SU-DHL-6 (cell line): ENCODE measurements around the gene PPFIBP2.

Experiments used
- H2AFZ ChIP-seq: fragments of 200-600 bp; sonication (generic); 2 replicates; pipeline ENCODE4 v1.6.1; 2014; ENCODE audit warnings: low read depth, mild to moderate bottlenecking, moderate library complexity, mixed read lengths, antibody characterized with exemption, low read length; ENCODE audit not compliant: severe bottlenecking
- H3F3A ChIP-seq: fragments of 200-600 bp; shearing (Covaris generic); 2 replicates; pipeline ENCODE4 v1.6.0; 2016; ENCODE audit warnings: antibody characterized with exemption, mild to moderate bottlenecking; ENCODE audit not compliant: insufficient read depth
- H3K27ac ChIP-seq: fragments of 200-600 bp; sonication (generic); 2 replicates; pipeline ENCODE4 v1.5.1; 2016; ENCODE audit warnings: low read depth, mild to moderate bottlenecking, low read length, moderate library complexity, mixed read lengths
- H3K27me3 ChIP-seq: fragments of 200-600 bp; sonication (generic), shearing (Covaris generic); 2 replicates; pipeline ENCODE4 v1.6.0; 2014; ENCODE audit warnings: mild to moderate bottlenecking, low read length
- H3K36me3 ChIP-seq: fragments of 200-600 bp; sonication (generic); 2 replicates; pipeline ENCODE4 v1.6.1; 2014; ENCODE audit warnings: mild to moderate bottlenecking, low read length, mixed read lengths
- H3K4me2 ChIP-seq: fragments of 300-600, 200-600 bp; shearing (Covaris generic), sonication (generic); 2 replicates; pipeline ENCODE4 v1.6.0; 2014; ENCODE audit warnings: low read length, low read depth, mild to moderate bottlenecking; ENCODE audit not compliant: poor library complexity, severe bottlenecking
- H3K4me3 ChIP-seq: fragments of 200-600 bp; sonication (generic); 2 replicates; pipeline ENCODE4 v1.5.1; 2014; ENCODE audit warnings: antibody characterized with exemption, low read length, mild to moderate bottlenecking, mixed read lengths; ENCODE audit not compliant: insufficient read depth, poor library complexity, severe bottlenecking
- H3K79me2 ChIP-seq: fragments of 200-600 bp; sonication (generic); 2 replicates; pipeline ENCODE4 v1.6.1; 2014; ENCODE audit warnings: mild to moderate bottlenecking, low read length, moderate library complexity; ENCODE audit not compliant: insufficient read depth
- H3K9ac ChIP-seq: fragments of 200-600 bp; sonication (generic); 2 replicates; pipeline ENCODE4 v1.7.0; 2014; ENCODE audit warnings: mild to moderate bottlenecking, low read length
- H3K9me2 ChIP-seq: fragments of 200-600 bp; sonication (generic); replicated peaks from 2 replicates; pipeline ENCODE4 v1.6.1; 2014; ENCODE audit warnings: low read length; ENCODE audit not compliant: insufficient read depth
- H3K9me3 ChIP-seq: fragments of 200-600 bp; sonication (generic); 2 replicates; pipeline ENCODE4 v1.6.1; 2014; ENCODE audit warnings: low read length, mixed read lengths; ENCODE audit not compliant: insufficient read depth
- H4K20me1 ChIP-seq: fragments of 200-600 bp; sonication (generic); 2 replicates; pipeline ENCODE4 v1.6.1; 2014; ENCODE audit warnings: low read depth, mild to moderate bottlenecking, antibody characterized with exemption, low read length, moderate library complexity, mixed read lengths
- CTCF ChIP-seq: fragments of 200-600 bp; sonication (generic); IDR thresholded peaks from one replicate; pipeline ENCODE4 v1.5.1; 2017; ENCODE audit warnings: antibody characterized with exemption, mild to moderate bottlenecking, low read length, moderate library complexity; ENCODE audit not compliant: insufficient read depth, poor library complexity, severe bottlenecking
- EZH2phosphoT487 ChIP-seq: fragments of 200-600 bp; sonication (generic), shearing (Covaris generic); conservative IDR thresholded peaks from 2 replicates; pipeline ENCODE4 v1.6.1; 2018; ENCODE audit warnings: mild to moderate bottlenecking, antibody characterized with exemption, low read length, moderate library complexity, mixed read lengths

Gene PPFIBP2

GRCh38 chr11:7637447-7638157 is 123.8 kb downstream of the PPFIBP2 start:
- H3K4me2 ChIP-seq, result no peak overlapping the region
- H2AFZ ChIP-seq, result no peak overlapping the region

DNA sequence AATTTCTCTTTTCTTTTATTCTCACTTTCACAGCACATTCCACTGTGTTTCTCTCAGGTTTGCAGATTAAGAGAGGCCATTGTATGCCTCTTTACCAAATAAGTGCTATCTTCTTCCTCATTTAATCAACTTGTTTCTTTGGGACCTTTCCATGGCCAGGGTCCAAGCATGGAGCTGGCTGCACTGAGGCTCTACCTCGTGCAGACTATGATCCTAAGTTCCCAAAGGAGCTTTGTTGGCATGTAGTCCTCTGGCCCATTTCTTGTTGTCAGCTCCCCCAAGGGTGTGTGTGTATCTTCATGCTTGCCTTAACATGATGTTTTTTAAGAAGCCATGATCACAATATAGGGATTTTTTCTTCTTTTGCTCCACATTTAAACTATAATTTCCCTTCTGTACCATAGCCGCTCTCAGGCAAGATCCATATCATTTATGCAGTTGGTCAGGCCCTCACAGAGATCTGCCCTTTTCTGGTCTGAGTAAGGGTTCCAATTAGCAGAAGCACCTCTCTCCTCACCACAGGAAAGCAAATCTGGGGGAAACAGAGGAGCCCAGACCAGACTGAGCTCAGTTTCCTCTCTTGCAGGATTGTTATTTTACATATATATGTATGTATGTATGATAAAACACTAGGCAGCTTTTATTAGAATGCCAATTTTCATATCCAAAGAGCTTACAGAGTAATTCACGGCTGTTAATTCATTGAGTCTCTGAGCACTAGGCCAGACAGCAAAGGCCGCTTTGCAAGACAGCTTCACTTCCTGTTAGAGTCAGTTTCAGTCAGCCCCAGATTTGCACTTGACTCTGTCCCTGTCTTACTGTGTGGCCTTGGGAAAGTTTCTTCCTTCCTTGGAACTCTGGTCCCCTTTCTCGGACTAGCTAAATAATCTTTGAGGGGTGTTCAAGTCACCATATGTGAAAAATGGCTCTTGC is 125.2 kb downstream of the PPFIBP2 start:
- no peak overlapping the region for H3K4me2 ChIP-seq
- no peaks in the 10 kb centered on the region for H3K9me2 ChIP-seq
- no peaks in the 10 kb centered on the region for H3F3A ChIP-seq
- no peaks in the 10 kb centered on the region for H4K20me1 ChIP-seq
- H3K9me3 ChIP-seq, result no peaks in the 10 kb centered on the region
- H3K36me3 ChIP-seq, result no peaks in the 10 kb centered on the region
- no peak overlapping the region for H3K4me3 ChIP-seq
- no peak overlapping the region for H2AFZ ChIP-seq
- H3K9ac ChIP-seq, result no peak overlapping the region
- no peak overlapping the region for H3K27ac ChIP-seq
- H3K79me2 ChIP-seq, result no peaks in the 10 kb centered on the region
- H3K27me3 ChIP-seq, result no peaks in the 10 kb centered on the region
- TF ChIP-seq EZH2phosphoT487 (no peak), CTCF (no peak)

More at GRCh38 chr11:7637447-7638157, 123.8 kb downstream of the PPFIBP2 start:
- Histone ChIP-seq H3K9ac (no peak overlapping the region), H3K4me3 (no peak overlapping the region), H3K36me3 (no peaks in the 10 kb centered on the region), H3K9me3 (no peaks in the 10 kb centered on the region), H4K20me1 (no peaks in the 10 kb centered on the region), H3F3A (no peaks in the 10 kb centered on the region), H3K79me2 (no peaks in the 10 kb centered on the region), H3K27me3 (no peaks in the 10 kb centered on the region), H3K27ac (no peak overlapping the region), H3K9me2 (no peaks in the 10 kb centered on the region)
- TF ChIP-seq CTCF, result no peak
- no peak for TF ChIP-seq EZH2phosphoT487

DNA sequence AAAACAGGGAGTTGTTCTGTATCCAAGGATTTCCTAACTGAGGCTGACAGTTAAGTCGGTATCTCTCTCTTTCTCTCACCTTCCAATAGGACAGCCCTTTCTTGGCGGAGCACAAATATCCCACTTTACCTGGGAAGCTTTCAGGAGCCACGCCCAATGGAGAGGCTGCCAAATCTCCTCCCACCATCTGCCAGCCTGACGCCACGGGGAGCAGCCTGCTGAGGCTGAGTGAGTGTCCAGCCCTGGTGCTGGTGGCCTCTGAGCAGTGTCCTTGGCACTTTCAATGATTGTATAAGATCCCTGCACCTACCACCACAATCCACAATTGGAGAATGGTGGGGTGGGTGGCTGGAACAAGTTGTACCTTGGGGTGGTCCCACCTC is 125.8 kb downstream of the PPFIBP2 start:
- Histone ChIP-seq H3K36me3 (no peaks in the 10 kb centered on the region), H3K27me3 (no peaks in the 10 kb centered on the region), H3K9ac (no peak overlapping the region), H3K4me3 (no peak overlapping the region), H3F3A (no peaks in the 10 kb centered on the region), H3K4me2 (no peak overlapping the region), H3K79me2 (no peaks in the 10 kb centered on the region), H3K9me3 (no peaks in the 10 kb centered on the region), H2AFZ (no peak overlapping the region), H4K20me1 (no peaks in the 10 kb centered on the region), H3K9me2 (no peaks in the 10 kb centered on the region), H3K27ac (no peak overlapping the region)
- TF ChIP-seq CTCF, result no peak
- no peak for TF ChIP-seq EZH2phosphoT487
